Dermis blood vessel endothelial cell (primary cell): ENCODE data around the gene JSRP1. TPM values are rescaled to one million over a fixed set of nuclear protein-coding genes. Genes with fewer than 3 reads are reported as not detected.

Experiments used
- DNase-seq: peaks from one replicate; pipeline ENCODE4 v3.0.0; 2010
- total RNA-seq: library from RNA; depleted of rRNA; stranded (reverse); fragments of >200 nt; gene quantifications from 2 replicates; pipeline ENCODE4 v1.2.3, GENCODE V29; 2014

JSRP1 gene
- total RNA-seq, 1 donor from 2014 or later = 0.17 TPM

DNA sequence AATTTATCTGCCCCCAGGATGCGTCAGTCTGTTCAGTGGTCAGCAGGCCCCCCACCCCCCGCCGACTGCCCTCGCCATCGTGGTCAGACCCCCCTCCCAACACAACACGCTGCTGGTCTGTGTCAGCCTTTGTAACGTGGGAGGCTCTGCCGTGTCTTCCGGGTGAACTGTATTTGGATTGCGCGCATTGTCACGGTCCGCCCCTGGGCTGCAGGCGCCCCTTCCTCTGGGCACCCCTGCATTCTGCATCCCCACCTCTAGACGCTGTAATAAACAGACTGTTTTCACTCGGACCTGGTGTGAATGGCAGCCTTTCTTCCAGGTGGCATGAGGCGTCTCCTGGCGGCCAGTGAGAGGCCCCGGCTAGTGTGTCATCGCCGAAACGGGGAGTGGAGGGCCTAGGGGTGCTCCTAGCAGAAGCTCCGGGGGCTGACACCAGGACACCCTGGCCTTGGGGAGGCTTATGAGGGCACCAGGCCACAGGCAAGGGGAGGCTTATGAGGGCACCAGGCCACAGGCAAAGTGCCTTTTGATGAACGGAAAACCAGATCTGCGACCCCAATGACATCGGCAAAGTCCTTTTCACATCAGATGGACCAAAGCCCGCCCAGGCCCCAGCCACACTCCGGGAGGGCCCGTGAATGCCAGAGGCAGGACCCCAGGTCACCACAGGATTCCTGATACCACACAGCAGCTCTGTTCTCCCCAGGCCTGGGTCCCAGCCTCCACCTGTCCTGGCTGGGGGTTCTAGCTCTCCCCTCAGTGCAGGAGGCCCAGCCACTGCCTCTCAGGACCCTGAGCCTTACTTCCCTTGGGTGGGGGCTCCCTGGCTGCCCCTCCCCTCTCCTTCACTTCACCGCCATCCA, 23.7 kb downstream of the JSRP1 start:
- no peak for DNase-seq

- peak; percentile 26 for DNase-seq
Observed at GRCh38 chr19:2231621-2232221, 24.5 kb downstream of the JSRP1 start.

DNA sequence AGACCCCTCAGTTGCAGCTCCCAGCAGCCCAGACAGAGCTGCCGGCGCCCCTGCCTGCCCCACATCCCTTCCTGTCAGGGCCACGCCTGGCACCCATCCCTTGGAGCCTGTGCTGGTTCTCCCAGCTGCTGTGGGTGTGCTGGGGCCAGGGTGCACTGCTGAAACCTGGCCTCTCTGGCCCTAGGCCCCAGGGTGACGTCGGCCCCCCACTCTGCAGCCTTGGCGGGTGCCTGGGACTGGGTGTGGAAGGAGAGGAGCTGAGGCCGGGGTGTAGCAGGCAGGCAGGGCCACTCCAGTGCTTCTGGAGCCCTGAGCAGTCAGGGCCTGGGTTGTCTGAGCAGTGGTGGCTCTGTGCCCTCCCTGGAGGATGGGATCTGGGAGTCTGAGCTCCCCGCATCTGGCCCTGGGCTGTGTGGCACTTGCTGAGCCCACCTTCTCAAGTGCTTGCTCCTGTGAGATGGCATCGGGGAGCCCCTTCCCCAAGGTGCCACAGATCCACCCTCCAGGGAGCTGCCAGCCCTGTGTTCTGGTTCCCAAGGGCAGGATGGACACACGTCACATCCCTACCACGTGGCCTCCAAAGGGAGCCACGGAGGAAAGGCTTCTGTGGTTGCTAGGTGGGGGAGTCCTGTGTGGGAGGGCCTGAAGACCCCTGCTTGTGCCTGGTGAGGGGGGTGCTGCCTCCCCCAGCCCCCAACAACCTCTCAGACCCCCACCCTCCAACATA, 25.2 kb downstream of the JSRP1 start:
- DNase-seq = no peak

DNA sequence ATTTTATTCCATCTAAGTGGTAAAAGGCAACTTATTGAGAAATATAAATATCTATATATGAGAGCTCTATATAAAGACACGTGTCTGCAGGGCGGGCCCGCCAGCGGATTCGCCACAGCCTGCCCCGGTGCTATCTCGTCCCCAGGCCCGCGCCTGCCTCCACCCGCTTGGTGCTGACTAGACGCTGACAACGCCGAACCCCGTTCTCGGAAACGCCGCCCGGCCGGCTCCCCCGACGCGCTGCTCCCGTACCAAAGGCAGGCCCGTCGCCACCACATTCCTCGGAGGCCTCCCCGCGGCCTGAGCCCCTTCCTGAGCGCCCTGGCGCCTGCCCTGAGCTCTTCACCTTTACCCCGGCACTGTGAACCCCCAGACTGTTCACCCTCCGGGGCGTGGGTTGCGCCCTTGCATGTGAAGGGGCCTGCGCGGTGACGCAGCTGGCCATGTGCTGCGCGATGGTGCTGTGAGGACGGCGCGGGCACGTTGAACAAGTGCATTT, 26.1 kb downstream of the JSRP1 start:
- DNase-seq = no peak

GRCh38 chr19:2229103-2230032, 26.8 kb downstream of the JSRP1 start:
- DNase-seq = no peak

DNA sequence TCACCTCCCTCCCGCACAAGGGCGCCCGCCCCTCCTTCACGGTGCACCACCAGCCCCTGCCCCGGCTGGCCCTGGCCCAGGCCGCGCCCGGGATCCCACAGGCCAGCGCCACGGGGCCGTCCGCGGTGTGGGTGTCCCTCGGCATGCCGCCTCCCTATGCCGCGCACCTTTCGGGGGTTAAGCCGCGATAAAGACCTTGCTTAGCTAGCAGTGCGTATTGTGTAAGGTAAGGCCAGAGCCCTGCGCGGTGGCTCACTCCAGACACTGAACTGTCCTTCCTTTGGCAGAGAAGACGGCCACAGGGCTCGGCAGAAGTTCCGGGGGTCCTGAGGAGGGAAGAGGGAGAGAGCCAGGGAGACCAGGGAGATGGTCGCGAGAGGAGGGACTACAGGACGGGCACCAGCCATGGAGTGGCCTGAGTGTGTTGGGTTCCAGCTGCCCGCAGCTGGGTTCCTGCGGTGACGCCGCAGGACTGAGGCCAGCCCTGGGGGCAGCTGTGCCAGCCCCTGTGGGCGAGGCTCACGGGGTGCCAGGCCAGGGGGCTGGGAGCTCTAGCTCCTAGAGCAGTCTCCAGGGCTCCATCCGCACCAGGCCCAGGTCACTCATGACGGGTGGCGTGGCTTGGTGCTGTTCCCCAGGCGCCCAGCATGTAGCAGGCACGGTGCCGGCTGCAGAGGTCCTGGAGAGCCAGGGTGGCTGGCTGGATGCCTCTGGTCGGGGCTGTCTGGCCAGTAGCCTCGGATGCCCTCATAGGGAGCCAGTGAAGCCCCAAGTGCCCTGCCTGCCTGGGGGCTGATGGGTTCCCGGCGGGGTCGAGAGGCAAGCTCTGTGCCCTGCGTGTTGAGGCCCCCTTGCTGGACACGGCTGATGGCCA, 27.8 kb downstream of the JSRP1 start:
- DNase-seq = no peak

DNA sequence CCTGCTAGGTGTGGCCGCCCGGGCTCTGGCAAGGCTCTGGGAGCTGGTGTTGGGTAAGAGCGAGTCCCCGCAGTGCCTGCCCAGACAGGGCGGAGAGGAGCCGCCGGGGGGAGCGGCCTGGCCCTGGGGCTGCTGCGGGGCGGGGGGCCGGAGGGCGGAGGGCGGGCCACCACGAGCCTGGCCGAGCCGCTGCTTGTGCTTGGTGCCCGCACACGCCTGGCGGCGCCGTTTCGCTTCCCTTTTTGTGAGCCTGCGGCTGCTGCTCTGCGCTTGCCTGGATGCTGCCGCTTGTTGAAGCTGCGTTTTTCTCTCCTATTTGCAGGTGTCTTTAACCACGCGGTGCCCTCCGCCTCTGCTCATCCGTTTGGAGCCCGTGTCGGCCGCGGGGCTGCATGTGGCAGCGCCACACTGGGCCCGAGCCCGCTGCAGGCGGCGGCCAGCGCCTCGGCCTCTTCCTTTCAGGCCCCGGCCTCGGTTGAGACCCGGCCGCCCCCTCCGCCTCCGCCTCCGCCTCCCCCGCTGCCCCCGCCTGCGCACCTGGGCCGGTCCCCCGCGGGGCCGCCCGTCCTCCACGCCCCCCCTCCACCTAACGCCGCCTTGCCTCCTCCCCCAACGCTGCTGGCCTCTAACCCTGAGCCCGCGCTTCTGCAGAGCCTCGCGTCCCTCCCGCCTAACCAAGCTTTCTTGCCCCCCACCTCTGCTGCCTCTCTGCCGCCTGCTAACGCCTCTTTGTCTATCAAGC, 28.6 kb downstream of the JSRP1 start:
- no peak for DNase-seq

DNA sequence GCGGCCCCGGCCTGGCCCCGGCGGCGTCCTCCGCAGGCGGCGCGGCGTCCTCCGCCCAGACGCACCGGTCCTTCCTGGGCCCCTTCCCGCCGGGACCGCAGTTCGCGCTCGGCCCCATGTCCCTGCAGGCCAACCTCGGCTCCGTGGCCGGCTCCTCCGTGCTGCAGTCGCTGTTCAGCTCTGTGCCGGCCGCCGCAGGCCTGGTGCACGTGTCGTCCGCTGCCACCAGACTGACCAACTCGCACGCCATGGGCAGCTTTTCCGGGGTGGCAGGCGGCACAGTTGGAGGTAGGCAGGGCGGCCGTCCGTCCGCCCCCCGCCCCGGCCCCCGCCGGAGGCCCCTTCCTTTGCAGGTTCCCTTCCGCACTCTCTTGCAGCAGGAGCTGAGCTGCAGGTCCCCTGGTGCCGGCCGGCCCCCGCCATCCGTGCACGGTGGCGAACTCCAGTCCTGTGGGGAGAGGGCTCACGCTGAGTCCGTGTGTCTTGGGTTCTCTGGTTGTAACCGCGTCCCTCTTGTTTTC, 29.3 kb downstream of the JSRP1 start:
- no peak for DNase-seq

DNA sequence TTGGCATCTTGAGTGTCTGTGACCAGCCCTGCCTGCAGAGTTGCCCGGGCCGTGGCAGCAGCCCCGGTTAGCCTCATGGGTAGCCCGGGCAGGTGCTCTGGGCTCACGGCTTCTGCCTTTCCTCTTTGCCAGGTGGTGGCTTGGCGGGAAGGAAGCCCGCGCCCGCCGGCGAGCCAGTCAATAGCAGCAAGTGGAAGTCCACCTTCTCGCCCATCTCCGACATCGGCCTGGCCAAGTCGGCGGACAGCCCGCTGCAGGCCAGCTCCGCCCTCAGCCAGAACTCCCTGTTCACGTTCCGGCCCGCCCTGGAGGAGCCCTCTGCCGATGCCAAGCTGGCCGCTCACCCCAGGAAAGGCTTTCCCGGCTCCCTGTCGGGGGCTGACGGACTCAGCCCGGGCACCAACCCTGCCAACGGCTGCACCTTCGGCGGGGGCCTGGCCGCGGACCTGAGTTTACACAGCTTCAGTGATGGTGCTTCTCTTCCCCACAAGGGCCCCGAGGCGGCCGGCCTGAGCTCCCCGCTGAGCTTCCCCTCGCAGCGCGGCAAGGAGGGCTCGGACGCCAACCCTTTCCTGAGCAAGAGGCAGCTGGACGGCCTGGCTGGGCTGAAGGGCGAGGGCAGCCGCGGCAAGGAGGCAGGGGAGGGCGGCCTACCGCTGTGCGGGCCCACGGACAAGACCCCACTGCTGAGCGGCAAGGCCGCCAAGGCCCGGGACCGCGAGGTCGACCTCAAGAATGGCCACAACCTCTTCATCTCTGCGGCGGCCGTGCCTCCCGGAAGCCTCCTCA, 30.0 kb downstream of the JSRP1 start:
- no peak for DNase-seq

- DNase-seq = no peak
Observed at GRCh38 chr19:2225415-2226050, 30.7 kb downstream of the JSRP1 start.

DNA sequence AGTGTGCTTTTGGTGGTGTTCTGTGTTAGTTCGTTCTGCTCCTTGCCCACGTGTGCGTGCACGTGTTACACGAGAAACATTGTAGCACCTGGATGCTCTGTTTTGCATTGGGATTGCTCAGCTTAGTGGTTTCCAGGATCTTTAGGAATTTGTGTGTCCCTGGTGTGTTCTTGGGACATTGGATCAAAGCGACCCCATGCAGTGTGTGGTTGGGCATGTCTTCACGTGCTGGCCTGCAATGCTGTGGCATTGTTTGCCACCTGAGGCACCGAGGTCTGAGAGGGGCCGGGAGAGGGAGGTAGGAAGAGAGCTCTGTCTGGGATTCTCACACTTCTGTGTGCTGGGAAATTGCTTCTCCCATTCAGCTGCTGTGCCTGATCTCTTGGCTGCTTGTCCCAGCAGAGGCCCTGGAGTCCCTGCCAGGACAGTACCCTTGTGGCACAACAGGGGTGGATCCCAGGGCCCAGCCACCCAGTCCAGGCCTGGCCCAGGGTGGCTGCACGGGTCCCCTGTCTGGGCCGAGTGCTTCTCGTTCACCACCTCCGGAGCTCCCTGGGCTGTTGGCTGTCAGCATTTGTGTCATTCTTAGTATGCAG, 31.4 kb downstream of the JSRP1 start:
- no peak for DNase-seq

GRCh38 chr19:2223959-2224358, 32.3 kb downstream of the JSRP1 start:
- no peak for DNase-seq

DNA sequence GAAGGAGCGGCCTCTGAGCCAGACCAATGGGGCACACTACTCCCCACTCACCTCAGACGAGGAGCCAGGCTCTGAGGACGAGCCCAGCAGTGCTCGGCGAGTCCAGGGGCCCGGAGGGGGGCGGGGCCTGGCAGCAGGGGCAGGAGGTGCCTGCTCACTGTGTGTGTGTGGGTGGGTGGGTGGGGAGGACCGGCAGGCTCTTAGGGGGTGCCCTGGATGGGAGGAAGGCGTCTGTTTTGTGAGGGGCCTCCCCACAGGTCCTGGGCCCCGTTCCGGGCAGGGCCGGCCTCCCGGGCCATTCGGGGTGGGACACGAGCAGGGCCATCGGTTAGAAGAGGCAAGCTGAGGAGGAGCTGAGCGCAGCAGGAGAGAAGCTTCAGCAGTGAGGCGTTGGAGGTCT, 32.8 kb downstream of the JSRP1 start:
- no peak for DNase-seq

DNA sequence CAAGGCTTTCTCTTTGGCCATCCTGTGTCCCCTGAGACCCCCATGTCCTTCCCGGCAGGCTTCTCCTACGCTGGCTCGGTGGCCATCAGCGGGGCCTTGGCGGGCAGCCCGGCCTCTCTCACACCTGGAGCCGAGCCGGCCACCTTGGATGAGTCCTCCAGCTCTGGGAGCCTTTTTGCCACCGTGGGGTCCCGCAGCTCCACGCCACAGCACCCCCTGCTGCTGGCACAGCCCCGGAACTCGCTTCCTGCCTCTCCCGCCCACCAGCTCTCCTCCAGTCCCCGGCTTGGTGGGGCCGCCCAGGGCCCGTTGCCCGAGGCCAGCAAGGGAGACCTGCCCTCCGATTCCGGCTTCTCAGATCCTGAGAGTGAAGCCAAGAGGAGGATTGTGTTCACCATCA, 34.3 kb downstream of the JSRP1 start:
- DNase-seq = peak; percentile 28

DNA sequence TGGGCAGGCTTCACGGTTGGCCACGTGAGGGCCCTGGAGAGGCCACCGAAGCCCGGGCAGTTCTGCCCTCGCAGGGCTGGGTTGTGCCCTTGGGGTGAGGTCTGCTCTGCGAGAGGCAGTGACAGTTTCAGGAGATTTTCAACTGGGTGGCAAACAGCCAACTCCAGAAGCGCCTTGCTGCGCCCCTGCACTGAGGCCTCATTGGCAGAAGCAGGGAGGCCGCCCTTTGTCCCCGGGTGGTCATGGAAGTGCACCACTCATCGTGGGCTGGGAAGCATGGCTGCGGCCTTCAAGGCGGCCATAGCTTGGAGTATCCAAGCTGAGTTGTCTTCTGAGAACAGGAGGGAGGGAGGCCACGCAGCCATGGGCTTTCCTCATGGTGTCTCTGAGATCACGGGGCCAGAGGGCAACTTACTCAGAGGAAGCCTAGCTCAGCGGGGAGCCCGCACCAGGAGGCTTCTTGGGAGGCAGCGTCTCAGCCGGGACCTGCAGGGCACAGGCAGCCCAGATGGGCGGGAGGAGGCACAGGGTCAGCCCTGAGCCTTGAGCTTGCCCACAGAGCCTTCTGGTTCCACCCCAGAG, 34.9 kb downstream of the JSRP1 start:
- DNase-seq = peak; percentile 49

- DNase-seq = no peak
Observed at GRCh38 chr19:2219726-2220125, 36.5 kb downstream of the JSRP1 start.

DNA sequence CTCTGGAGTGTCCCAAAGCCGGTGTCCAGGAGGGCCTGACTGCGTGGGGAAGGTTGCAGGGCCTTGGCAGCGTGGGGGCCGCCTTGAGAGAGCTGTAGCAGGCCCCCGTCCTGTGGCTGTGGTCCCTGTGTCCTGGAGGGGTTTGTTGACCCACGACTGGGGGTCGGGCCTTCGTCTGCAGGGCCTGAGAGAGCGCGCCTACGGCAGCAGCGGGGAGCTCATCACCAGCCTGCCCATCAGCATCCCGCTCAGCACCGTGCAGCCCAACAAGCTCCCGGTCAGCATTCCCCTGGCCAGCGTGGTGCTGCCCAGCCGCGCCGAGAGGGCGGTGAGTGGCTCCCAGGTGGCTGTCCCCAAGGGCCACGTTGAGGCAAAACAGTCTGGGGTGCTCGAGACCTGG, 38.6 kb downstream of the JSRP1 start:
- no peak for DNase-seq
